ENCODE results near the gene DLST.

GRCh38 chr14:74868739-74869138, 13.0 kb upstream of the DLST start:
- TF ChIP-seq CTCF (IDR thresholded peaks at IDR 0.05) (no peak), POLR2A (IDR thresholded peaks at IDR 0.05) (no peak)
